PC-9 (cell line): ENCODE results near the gene MYCN. TPM values are rescaled to one million over a fixed set of nuclear protein-coding genes. Genes with fewer than 3 reads are reported as not detected.

Experiments
- BruUV-seq: library from RNA; stranded (reverse); fragments of 400-500 nt; replicated peaks from 2 replicates; lab custom pipeline; 2021; lab: Mats Ljungman, UMichigan
- CTCF ChIA-PET: fragments of 300-600 bp; sonication (Branson Sonifier 250); formaldehyde crosslinking; loops from one replicate; lab custom pipeline; 2022; ENCODE audit warnings: antibody characterized with exemption; lab: Charles Lee
- POLR2A ChIA-PET: fragments of 300-600 bp; sonication (Branson Sonifier 250); formaldehyde crosslinking; loops from one replicate; lab custom pipeline; 2022; ENCODE audit warnings: antibody characterized with exemption; ENCODE audit not compliant: unreplicated experiment; lab: Charles Lee
- DNase-seq, 2 experiments: peaks; one replicate each; pipeline versions ENCODE4 v3.0.0 to v3.0.0-alpha.2; 2015 to 2022; ENCODE audit warnings: mixed read lengths in 1 of 2
- H2AFZ ChIP-seq: fragments of 200-600 bp; sonication (generic); 2 replicates; pipeline ENCODE4 v1.8.1; 2017; ENCODE audit warnings: antibody characterized with exemption
- H3F3A ChIP-seq: fragments of 200-600 bp; sonication (generic); 2 replicates; pipeline ENCODE4 v1.8.1; 2017; ENCODE audit warnings: antibody characterized with exemption, mild to moderate bottlenecking, low read depth; ENCODE audit not compliant: insufficient read depth
- H3K27ac ChIP-seq: fragments of 200-600 bp; sonication (generic); 2 replicates; pipeline ENCODE4 v1.6.1; 2016; ENCODE audit warnings: mixed run types
- H3K27me3 ChIP-seq: fragments of 200-600 bp; sonication (generic); 2 replicates; pipeline ENCODE4 v1.6.1; 2016; ENCODE audit warnings: low read depth, mixed run types; ENCODE audit not compliant: insufficient read depth
- H3K36me3 ChIP-seq: fragments of 200-600 bp; sonication (generic); 2 replicates; pipeline ENCODE4 v1.6.1; 2016; ENCODE audit warnings: low read depth, mixed run types
- H3K4me1 ChIP-seq: fragments of 200-600 bp; sonication (generic); replicated peaks from 2 replicates; pipeline ENCODE4 v1.6.1; 2016; ENCODE audit warnings: mixed run types; ENCODE audit not compliant: insufficient read depth
- H3K4me2 ChIP-seq: fragments of 200-600 bp; sonication (generic); 2 replicates; pipeline ENCODE4 v1.6.1; 2017; ENCODE audit warnings: mixed run types
- H3K4me3 ChIP-seq: fragments of 200-600 bp; sonication (generic); 2 replicates; pipeline ENCODE4 v1.6.1; 2016; ENCODE audit warnings: mixed run types
- H3K79me2 ChIP-seq: fragments of 200-600 bp; sonication (generic); 2 replicates; pipeline ENCODE4 v1.6.1; 2017; ENCODE audit warnings: low read depth, mixed run types
- H3K9me2 ChIP-seq: fragments of 200-600 bp; sonication (generic); 2 replicates; pipeline ENCODE4 v1.8.1; 2017; ENCODE audit warnings: mild to moderate bottlenecking; ENCODE audit not compliant: insufficient read depth
- H3K9me3 ChIP-seq: fragments of 200-600 bp; sonication (generic); 2 replicates; pipeline ENCODE4 v1.8.1; 2016; ENCODE audit warnings: low read depth; ENCODE audit not compliant: insufficient read depth
- H4K20me1 ChIP-seq: fragments of 200-600 bp; sonication (generic); 2 replicates; pipeline ENCODE4 v1.8.1; 2017; ENCODE audit not compliant: insufficient read depth
- EZH2 ChIP-seq: fragments of 200-600 bp; sonication (generic); IDR thresholded peaks from 2 replicates; pipeline ENCODE4 v1.8.0; 2017; ENCODE audit warnings: antibody characterized with exemption, low read depth
- intact Hi-C: fragments of 100-400 bp; cut with micrococcal nuclease; formaldehyde crosslinking; loops from one replicate; pipeline ENCODE4 v1.10.0; 2022; ENCODE audit not compliant: unreplicated experiment
- total RNA-seq: library from RNA; stranded (reverse); gene quantifications from 2 replicates; pipeline ENCODE4 v1.2.3, GENCODE V29; 2021
- TF ChIP-seq, protein P1 (sequence below): fragments of 200-600 bp; sonication (generic); conservative IDR thresholded peaks from 2 replicates; pipeline ENCODE4 v1.6.1; 2017; ENCODE audit warnings: mixed run types, antibody characterized with exemption, mild to moderate bottlenecking, moderate library complexity

Gene MYCN
- total RNA-seq, 1 experiment from 2014 or later, result not detected

DNA sequence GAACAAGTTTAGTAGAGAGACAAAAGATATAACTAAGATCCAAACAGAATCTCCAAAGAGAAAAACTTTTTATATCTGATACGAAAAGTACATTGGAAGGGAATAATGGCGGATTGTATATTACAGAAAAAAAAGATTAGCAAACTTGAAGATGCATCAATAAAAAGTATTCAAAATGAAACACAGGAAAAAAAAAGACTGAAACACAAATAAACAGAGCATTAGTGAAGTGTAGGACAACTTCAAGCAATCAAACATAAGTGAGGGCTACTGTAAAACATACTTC is 41.1 kb upstream of the MYCN start:
- CTCF ChIA-PET, result no interaction called here

DNA sequence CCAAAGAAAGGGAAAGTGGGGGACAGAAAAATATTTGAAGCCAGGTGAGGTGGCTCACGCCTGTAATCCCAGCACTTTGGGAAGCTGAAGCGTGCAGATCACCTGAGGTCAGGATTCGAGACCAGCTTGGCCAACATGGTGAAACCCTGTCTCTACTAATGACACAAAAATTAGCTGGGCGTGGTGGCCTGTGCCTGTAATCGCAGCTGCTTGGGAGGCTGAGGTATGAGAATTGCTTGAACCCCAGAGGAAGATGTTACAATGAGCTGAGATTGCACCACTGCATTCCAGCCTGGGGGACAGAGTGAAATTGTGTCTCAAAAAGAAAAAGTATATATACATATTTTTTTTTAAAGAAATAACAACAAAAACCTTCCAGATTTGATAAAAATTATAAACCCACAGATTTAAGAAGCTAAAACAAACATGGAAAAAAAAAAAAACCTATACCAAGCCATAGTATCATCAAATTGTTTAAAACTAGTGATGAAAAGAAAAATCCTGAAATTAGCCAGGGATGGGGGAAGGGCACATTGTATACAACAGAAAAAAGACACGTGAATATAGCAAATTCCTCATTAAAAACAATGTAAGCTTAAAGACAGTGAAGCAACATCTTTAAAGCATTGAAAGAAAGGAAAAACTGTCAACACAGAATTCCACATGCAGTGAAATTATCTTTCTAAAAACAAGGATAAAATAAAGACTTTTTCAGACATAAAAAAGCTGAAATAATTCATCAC is 40.4 kb upstream of the MYCN start:
- no peaks in the 10 kb centered on the region for H3K36me3 ChIP-seq
- no peaks in the 10 kb centered on the region for H3K9me3 ChIP-seq
- no peaks in the 10 kb centered on the region for H4K20me1 ChIP-seq
- no peak overlapping the region for H2AFZ ChIP-seq
- no peak for DNase-seq
- POLR2A ChIA-PET, result no interaction called here
- no peaks in the 10 kb centered on the region for H3K27me3 ChIP-seq
- no peak overlapping the region for H3K4me3 ChIP-seq
- CTCF ChIA-PET, result no interaction called here
- BruUV-seq, result no TSS peak
- no peaks in the 10 kb centered on the region for H3K79me2 ChIP-seq
- no peaks in the 10 kb centered on the region for H3K4me1 ChIP-seq
- no peak overlapping the region for H3K27ac ChIP-seq
- intact Hi-C loops, result no loop called here
- no peaks in the 10 kb centered on the region for H3K9me2 ChIP-seq
- H3F3A ChIP-seq, result no peaks in the 10 kb centered on the region
- TF ChIP-seq, protein P1, sequence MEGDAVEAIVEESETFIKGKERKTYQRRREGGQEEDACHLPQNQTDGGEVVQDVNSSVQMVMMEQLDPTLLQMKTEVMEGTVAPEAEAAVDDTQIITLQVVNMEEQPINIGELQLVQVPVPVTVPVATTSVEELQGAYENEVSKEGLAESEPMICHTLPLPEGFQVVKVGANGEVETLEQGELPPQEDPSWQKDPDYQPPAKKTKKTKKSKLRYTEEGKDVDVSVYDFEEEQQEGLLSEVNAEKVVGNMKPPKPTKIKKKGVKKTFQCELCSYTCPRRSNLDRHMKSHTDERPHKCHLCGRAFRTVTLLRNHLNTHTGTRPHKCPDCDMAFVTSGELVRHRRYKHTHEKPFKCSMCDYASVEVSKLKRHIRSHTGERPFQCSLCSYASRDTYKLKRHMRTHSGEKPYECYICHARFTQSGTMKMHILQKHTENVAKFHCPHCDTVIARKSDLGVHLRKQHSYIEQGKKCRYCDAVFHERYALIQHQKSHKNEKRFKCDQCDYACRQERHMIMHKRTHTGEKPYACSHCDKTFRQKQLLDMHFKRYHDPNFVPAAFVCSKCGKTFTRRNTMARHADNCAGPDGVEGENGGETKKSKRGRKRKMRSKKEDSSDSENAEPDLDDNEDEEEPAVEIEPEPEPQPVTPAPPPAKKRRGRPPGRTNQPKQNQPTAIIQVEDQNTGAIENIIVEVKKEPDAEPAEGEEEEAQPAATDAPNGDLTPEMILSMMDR, result no peak
- no peak for TF ChIP-seq EZH2
- no peak overlapping the region for H3K4me2 ChIP-seq

More for the DNA sequence above, 41.1 kb upstream of the MYCN start:
- H3K36me3 ChIP-seq, result no peaks in the 10 kb centered on the region
- H3K4me1 ChIP-seq, result no peaks in the 10 kb centered on the region
- no peak overlapping the region for H3K27ac ChIP-seq
- POLR2A ChIA-PET, result no interaction called here
- no peak overlapping the region for H3K4me3 ChIP-seq
- TF ChIP-seq, protein P1, result no peak
- TF ChIP-seq EZH2, result no peak
- no peaks in the 10 kb centered on the region for H4K20me1 ChIP-seq
- no peak overlapping the region for H3K4me2 ChIP-seq
- H3K27me3 ChIP-seq, result 0 out of 2 replicates have a peak, but pooled peaks cover 2% of the 10 kb centered on the region
- no peak for DNase-seq
- intact Hi-C loops, result no loop called here
- no peaks in the 10 kb centered on the region for H3F3A ChIP-seq
- H2AFZ ChIP-seq, result no peak overlapping the region
- H3K9me3 ChIP-seq, result no peaks in the 10 kb centered on the region
- no TSS peak for BruUV-seq
- H3K79me2 ChIP-seq, result no peaks in the 10 kb centered on the region
- H3K9me2 ChIP-seq, result no peaks in the 10 kb centered on the region

DNA sequence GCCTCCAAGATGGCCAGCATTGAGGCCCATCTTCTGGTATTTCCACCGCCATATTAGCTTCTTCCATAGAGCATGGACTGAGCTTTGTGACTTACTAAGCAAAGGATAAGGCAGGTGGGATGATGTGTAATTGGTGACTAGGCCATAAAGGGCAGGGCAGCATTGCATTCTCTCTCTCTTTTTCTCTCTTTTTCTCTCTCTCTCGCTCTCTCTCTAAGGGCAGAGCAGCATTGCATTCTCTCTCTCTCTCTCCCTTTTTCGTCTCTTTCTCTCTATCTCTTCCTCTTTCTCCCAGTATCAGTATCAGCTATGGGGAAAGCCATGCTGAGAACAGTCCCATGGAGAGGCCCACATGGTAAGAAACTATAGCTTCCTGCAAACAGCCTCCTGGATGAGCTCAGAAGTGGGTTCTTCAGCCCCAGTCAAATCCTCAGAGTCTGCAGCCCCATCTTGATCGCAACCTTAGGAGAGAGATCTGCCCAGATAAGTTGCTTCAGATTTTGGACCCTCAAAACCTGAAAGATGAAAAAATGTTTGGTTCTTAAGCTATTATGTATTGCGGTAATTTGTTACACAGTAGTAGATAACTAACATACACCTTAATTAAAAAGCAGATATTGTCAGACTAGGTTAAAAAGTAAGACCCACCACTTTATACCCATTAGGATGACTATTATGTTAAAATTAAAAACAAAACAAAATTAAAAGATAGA is 39.1 kb upstream of the MYCN start:
- H3K36me3 ChIP-seq, result no peaks in the 10 kb centered on the region
- H3K27ac ChIP-seq, result no peak overlapping the region
- intact Hi-C loops, result no loop called here
- DNase-seq, result no peak
- no peak overlapping the region for H3K4me3 ChIP-seq
- H3K79me2 ChIP-seq, result no peaks in the 10 kb centered on the region
- H3K27me3 ChIP-seq, result no peaks in the 10 kb centered on the region; the same call in 1 of the 2 replicates
- no peaks in the 10 kb centered on the region for H3K9me3 ChIP-seq
- no peaks in the 10 kb centered on the region for H3K4me1 ChIP-seq
- no peaks in the 10 kb centered on the region for H3K9me2 ChIP-seq
- H3F3A ChIP-seq, result no peaks in the 10 kb centered on the region
- ChIA-PET POLR2A (no interaction called here), CTCF (no interaction called here)
- no TSS peak for BruUV-seq
- H2AFZ ChIP-seq, result no peak overlapping the region
- no peak overlapping the region for H3K4me2 ChIP-seq
- TF ChIP-seq EZH2, result no peak
- TF ChIP-seq, protein P1, result no peak
- H4K20me1 ChIP-seq, result no peaks in the 10 kb centered on the region
